ACC112 (cell line): Measurements from ENCODE around the gene FNDC7.
"Not testable (repeated sequence)": the region's sequence is repeated elsewhere in the genome, so short reads cannot be mapped to it uniquely, and the experiment has no call there.

ENCODE experiments used
- H2AFZ ChIP-seq: fragments of 200-600 bp; sonication (generic); one replicate; pipeline ENCODE4 v1.6.0; 2017; ENCODE audit warnings: antibody characterized with exemption, low read length; ENCODE audit not compliant: unreplicated experiment
- H3K27ac ChIP-seq: fragments of 200-600 bp; sonication (generic); 2 replicates; pipeline ENCODE4 v1.5.1; 2014; ENCODE audit warnings: low read depth, mild to moderate bottlenecking, antibody characterized with exemption, low read length, moderate library complexity
- H3K27me3 ChIP-seq: fragments of 200-600 bp; sonication (generic); 2 replicates; pipeline ENCODE4 v1.6.1; 2014; ENCODE audit warnings: mild to moderate bottlenecking, antibody characterized with exemption, low read length, moderate library complexity, mixed read lengths; ENCODE audit not compliant: insufficient read depth
- H3K36me3 ChIP-seq: fragments of 200-600 bp; sonication (generic); 2 replicates; pipeline ENCODE4 v1.6.1; 2016; ENCODE audit warnings: mild to moderate bottlenecking, antibody characterized with exemption, low read length, moderate library complexity, mixed read lengths; ENCODE audit not compliant: insufficient read depth
- H3K4me1 ChIP-seq: fragments of 200-600 bp; sonication (generic); one replicate; pipeline ENCODE4 v1.6.1; 2016; ENCODE audit warnings: low read length, mixed read lengths; ENCODE audit not compliant: insufficient read depth, unreplicated experiment, control insufficient read depth
- H3K4me3 ChIP-seq: fragments of 200-600 bp; sonication (generic); 2 replicates; pipeline ENCODE4 v1.5.1; 2014; ENCODE audit warnings: mild to moderate bottlenecking, low read depth, low read length
- H3K79me2 ChIP-seq: fragments of 200-600 bp; sonication (generic); one replicate; pipeline ENCODE4 v1.6.0; 2016; ENCODE audit warnings: low read length; ENCODE audit not compliant: control insufficient read depth, unreplicated experiment, insufficient read depth

Gene FNDC7

DNA sequence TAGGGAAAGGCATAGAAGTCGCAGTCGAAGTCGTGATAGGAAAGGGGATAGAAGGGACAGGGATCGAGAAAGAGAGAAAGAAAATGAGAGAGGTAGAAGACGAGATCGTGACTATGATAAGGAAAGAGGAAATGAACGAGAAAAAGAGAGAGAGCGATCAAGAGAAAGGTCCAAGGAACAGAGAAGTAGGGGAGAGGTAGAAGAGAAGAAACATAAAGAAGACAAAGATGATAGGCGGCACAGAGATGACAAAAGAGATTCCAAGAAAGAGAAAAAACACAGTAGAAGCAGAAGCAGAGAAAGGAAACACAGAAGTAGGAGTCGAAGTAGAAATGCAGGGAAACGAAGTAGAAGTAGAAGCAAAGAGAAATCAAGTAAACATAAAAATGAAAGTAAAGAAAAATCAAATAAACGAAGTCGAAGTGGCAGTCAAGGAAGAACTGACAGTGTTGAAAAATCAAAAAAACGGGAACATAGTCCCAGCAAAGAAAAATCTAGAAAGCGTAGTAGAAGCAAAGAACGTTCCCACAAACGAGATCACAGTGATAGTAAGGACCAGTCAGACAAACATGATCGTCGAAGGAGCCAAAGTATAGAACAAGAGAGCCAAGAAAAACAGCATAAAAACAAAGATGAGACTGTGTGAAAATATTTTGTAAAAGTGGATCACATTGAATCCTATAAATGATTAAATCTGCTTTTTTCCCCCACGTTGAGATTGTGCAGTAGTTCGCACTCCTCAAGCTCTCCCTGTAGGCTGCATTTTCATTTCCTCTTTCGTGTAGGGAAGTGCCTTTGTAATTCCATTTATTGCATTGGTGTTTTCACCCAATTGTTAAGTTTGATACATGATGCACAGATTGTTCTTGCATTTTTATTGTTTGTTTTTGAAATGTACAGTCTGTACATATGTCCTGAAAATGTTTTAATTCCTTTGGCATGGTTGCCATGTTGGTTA is 13.1 kb upstream of the FNDC7 start:
- H3K4me1 ChIP-seq: peaks cover 15% of the 10 kb centered on the region
- peaks cover 31% of the 10 kb centered on the region for H3K79me2 ChIP-seq
- H3K4me3 ChIP-seq: no peak overlapping the region
- peaks cover 58% of the 10 kb centered on the region for H3K36me3 ChIP-seq
- no peak overlapping the region for H3K27ac ChIP-seq
- H3K27me3 ChIP-seq: no peaks in the 10 kb centered on the region
- no peak overlapping the region for H2AFZ ChIP-seq

DNA sequence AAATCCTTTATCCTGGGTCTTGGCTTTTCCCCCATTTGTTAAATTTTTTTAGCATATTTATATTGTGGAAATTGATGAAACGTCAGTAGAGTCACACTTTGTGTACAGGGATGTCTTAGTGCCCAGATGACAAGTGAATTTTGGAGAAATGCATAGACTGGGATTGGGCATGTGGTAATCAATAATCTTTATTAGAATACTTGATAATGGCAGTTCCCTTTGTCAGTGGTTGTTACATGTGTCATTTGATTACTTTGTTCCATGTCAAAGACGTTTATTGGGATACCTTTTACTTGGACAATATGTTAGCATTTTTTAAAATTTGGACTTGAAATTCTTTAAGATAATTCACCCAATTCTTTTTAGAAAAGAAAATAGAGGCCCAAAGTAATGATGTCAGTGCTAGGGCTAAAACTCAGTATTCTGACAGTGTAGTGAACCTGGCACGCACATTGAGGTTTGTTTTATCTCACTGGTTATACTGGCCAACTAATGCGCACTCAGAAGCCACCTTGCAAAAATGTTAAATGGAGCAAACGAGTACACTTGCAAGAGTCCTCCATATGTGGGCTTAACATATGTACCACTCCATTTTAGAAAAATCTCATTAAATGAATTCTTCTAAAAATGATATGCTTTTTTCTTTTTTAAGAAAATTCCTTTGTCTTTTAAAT is 11.4 kb upstream of the FNDC7 start:
- H3K79me2 ChIP-seq: peaks cover 15% of the 10 kb centered on the region
- peaks cover 20% of the 10 kb centered on the region for H3K4me1 ChIP-seq
- no peak overlapping the region for H3K27ac ChIP-seq
- H2AFZ ChIP-seq: no peak overlapping the region
- peaks cover 47% of the 10 kb centered on the region for H3K36me3 ChIP-seq
- H3K27me3 ChIP-seq: no peaks in the 10 kb centered on the region
- H3K4me3 ChIP-seq: no peak overlapping the region

DNA sequence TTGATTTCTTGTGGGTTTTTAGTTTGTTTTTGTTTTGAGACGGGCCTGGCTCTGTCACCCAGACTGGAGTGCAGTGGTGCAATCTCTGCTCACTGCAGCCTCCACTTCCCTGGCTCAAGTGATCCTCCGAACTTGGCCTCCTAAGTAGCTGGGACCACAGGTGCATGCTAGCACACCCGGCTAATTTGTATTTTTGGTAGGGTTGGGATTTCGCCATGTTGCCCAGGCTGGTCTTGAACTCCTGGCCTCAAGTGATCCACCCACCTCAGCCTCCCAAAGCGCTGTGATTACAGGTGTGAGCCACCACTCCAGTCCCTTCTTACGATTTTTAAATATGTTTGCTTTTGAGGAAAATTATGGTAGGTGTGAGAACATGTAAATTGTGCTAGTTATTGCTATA is 10.6 kb upstream of the FNDC7 start:
- H3K36me3 ChIP-seq: peaks cover 39% of the 10 kb centered on the region
- peaks cover 20% of the 10 kb centered on the region for H3K4me1 ChIP-seq
- H3K79me2 ChIP-seq, H2AFZ ChIP-seq, H3K4me3 ChIP-seq, H3K27me3 ChIP-seq, H3K27ac ChIP-seq: not testable (repeated sequence)

DNA sequence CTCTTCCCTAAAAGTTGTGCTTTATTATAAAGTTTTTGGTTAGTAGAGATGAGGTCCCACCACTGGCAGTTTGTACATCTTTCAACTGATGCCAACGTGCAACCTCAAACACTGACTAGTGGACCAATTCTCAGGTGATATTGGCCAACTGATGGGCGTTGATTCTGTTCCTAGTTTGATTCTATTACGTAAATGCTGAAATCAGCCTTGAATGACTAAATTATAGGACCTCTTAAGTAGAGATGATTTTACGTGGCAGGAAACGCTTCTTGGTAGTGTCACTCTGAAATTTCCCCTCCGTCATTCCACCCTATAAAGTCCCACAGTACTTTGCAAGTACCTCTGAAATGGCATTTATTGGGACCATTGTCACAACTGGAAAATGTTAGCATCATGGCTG is 8.8 kb upstream of the FNDC7 start:
- no peaks in the 10 kb centered on the region for H3K79me2 ChIP-seq
- peaks cover 20% of the 10 kb centered on the region for H3K4me1 ChIP-seq
- H3K27ac ChIP-seq: peak overlapping the region; percentile 79
- no peak overlapping the region for H2AFZ ChIP-seq
- H3K36me3 ChIP-seq: peaks cover 21% of the 10 kb centered on the region
- H3K4me3 ChIP-seq: peak overlapping the region; percentile 40; the same call in 1 of the 2 replicates
- H3K27me3 ChIP-seq: no peaks in the 10 kb centered on the region

DNA sequence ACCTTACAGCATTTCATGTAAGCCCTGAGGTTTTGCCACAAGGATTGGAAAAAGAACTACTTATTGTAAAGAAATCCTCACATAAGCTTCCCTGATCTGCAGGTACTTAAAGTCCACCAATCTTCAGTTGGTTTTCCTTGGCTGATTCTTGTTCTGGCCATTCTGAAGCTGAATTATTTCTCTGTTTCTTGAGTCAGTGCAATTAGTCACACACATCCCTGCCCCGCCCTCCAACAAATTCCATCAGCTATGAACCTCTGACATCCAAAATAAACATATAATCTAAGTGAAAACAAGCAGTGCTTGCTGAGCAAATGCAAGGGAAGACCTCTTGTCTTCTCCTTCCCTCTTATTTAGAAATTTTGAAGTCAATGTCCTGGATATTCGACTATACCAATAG is 8.2 kb upstream of the FNDC7 start:
- Histone ChIP-seq H3K36me3 (peaks cover 15% of the 10 kb centered on the region), H3K79me2 (no peaks in the 10 kb centered on the region)

DNA sequence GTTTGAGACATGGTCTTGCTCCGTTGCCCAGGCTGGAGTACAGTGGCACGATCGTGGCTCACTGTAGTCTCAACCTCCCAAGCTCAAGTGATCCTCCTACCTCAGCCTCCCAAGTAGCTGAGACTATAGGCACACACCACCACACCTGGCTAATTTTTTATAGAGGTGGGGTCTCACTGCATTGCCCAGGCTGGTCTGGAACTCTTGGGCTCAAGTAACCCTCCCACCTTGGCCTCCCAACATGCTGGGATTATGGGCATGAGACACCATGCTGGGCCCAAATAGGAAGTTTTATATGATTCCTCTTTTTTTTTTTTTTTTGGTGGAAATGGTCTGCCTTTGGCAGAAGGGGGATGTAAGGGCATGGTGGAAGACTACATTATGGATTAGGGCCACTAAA is 6.1 kb upstream of the FNDC7 start:
- Histone ChIP-seq H3K27me3 (no peaks in the 10 kb centered on the region), H3K4me1 (peaks cover 20% of the 10 kb centered on the region), H3K4me3 (no peak overlapping the region), H3K36me3 (no peaks in the 10 kb centered on the region; the same call in 1 of the 2 replicates), H2AFZ (no peak overlapping the region), H3K27ac (no peak overlapping the region), H3K79me2 (no peaks in the 10 kb centered on the region)

More for the DNA sequence above, 8.2 kb upstream of the FNDC7 start:
- Histone ChIP-seq H3K4me3 (peak overlapping the region; percentile 40; the same call in 1 of the 2 replicates), H3K27me3 (no peaks in the 10 kb centered on the region), H2AFZ (no peak overlapping the region), H3K4me1 (peaks cover 20% of the 10 kb centered on the region), H3K27ac (peak overlapping the region; percentile 79)

DNA sequence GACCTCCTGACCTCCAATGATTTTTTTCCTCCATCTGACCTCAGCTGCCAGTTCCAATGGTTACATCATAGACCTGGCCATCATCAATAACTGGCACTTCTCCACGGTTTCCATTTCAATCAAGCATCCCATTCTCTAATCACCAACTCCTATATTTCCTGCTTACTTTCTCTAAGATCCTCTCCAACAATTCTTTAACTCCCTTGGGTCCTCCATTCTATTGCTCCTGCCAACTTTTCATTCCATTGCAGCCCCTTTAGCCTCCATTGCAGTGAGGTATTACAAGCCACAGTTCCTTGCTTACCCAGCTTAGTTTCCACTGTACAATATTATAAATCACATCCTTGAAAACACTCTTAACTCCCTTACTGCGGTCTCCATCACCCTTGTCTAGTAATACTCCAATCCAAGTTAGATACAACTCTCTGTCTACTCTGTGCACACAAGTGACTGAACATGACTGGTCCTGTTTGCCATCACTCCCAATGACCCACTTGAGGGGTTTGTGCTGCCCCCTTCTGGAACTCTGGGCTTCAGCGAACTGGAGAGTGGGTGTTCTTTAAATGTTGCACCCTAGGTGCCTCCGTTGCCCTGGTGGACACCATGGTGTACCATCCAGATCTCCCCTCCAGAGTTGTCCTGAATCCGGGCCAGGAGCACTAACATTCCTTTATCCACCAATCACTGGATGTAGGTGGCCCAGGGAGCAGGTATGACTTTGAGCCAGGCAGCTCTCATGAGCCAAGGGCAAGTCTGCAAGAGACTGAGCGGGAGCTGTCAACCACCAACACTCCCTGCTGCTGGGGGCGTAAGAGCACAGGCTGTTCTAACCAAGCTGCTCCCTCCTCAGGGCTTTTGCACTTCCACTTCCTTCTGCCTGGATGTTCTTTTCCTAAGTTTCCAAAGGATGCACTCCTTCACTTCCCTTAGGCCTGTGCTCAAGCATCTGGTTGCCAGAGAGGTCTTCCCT is 3.7 kb upstream of the FNDC7 start:
- no peak overlapping the region for H2AFZ ChIP-seq
- H3K27ac ChIP-seq: no peak overlapping the region
- no peaks in the 10 kb centered on the region for H3K79me2 ChIP-seq
- H3K27me3 ChIP-seq: no peaks in the 10 kb centered on the region
- no peaks in the 10 kb centered on the region for H3K36me3 ChIP-seq
- peaks cover 14% of the 10 kb centered on the region for H3K4me1 ChIP-seq
- no peak overlapping the region for H3K4me3 ChIP-seq

DNA sequence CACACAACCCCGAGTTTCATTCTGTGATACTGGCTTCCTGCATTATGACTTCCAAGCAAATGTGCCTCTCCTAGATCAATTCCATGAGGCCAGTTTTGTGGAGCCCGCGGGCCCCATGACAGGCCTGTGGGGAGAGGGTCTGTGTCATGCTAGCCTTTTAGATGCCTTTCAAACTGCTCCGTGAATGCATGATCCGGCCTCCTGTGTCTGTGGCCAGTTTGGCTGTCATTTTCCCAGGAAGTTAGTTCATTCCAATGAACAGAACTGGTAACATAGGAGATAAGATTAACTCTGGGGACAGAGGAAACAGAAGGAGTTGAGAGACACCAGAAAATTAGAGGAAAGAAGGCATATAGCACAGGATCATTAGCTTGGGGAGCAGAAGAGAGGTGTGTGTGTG is 3.2 kb downstream of the FNDC7 start:
- H3K27ac ChIP-seq: no peak overlapping the region
- no peaks in the 10 kb centered on the region for H3K36me3 ChIP-seq
- peaks cover 29% of the 10 kb centered on the region for H3K4me1 ChIP-seq
- no peaks in the 10 kb centered on the region for H3K27me3 ChIP-seq
- H2AFZ ChIP-seq: no peak overlapping the region
- no peaks in the 10 kb centered on the region for H3K79me2 ChIP-seq
- no peak overlapping the region for H3K4me3 ChIP-seq

DNA sequence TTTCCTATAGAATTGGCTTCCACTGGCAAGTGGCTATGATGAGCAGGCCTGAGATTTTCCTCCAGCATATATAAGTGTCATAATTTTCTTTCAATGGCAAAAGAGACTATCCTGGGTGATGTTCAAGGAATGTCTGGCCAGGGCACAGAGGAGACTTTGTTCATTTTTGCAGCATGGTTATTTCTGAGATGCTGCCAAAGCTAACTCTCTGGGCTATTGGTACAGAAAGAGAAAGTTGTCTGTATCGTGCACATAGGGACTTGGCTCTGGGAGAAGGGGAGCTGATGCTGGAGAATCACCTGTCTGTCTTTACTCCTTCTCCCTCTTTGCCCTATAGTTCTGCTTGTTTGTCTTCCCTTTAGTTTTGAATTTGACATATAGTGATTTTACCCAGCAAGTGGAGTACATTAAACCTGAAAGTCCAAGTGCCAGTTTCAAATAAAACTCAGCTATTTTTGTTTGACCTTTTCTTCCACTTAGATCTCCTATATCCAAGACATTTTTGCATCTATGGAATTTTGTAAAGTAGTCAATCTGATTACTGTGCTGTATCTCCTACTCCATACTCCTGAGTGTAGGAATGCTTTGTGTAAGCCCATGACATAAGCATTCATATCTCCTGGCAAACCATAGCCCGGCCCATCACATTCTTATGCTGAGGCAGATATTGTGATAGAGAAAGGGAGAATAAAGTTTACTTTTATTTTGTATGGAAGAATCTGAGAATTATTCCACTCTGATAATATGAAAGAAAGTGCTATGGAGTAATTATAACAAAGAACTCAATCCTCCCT is 3.9 kb downstream of the FNDC7 start:
- no peak overlapping the region for H2AFZ ChIP-seq

More for the DNA sequence above, 3.9 kb downstream of the FNDC7 start:
- Histone ChIP-seq H3K4me1 (peaks cover 33% of the 10 kb centered on the region), H3K79me2 (no peaks in the 10 kb centered on the region), H3K27me3 (no peaks in the 10 kb centered on the region), H3K4me3 (no peak overlapping the region), H3K36me3 (no peaks in the 10 kb centered on the region), H3K27ac (no peak overlapping the region)
